Smooth muscle cell (in vitro differentiated cells): ENCODE data around the gene IGHMBP2. TPM values are rescaled to one million over a fixed set of nuclear protein-coding genes. Genes with fewer than 3 reads are reported as not detected.
A peak's percentile ranks its signal among the peaks of the same experiment; 100 is the strongest.

Experiments used
- DNase-seq: peaks from one replicate; lab custom pipeline; 2025; ENCODE audit not compliant: unreplicated experiment; lab: John Stamatoyannopoulos, UW
- H2AFZ ChIP-seq: fragments of 200-600 bp; sonication (generic); 2 replicates; pipeline ENCODE4 v1.6.0; 2016; ENCODE audit warnings: antibody characterized with exemption, low read depth, mild to moderate bottlenecking
- H3F3A ChIP-seq: fragments of 200-600 bp; sonication (generic); 2 replicates; pipeline ENCODE4 v1.6.0; 2017; ENCODE audit warnings: antibody characterized with exemption, low read depth
- H3K27ac ChIP-seq: fragments of 200-600 bp; sonication (generic); 2 replicates; pipeline ENCODE4 v1.5.1; 2016; ENCODE audit warnings: low read depth, mild to moderate bottlenecking
- H3K27me3 ChIP-seq: fragments of 200-600 bp; sonication (generic); 2 replicates; pipeline ENCODE4 v1.6.1; 2016; ENCODE audit warnings: low read depth, mild to moderate bottlenecking
- H3K36me3 ChIP-seq: fragments of 200-600 bp; sonication (generic); 2 replicates; pipeline ENCODE4 v1.5.1; 2016; ENCODE audit warnings: low read depth
- H3K4me1 ChIP-seq: fragments of 200-600 bp; sonication (generic); 2 replicates; pipeline ENCODE4 v1.5.1; 2016; ENCODE audit warnings: low read depth
- H3K4me2 ChIP-seq: fragments of 200-600 bp; sonication (generic); 2 replicates; pipeline ENCODE4 v1.6.0; 2016; ENCODE audit warnings: mild to moderate bottlenecking
- H3K4me3 ChIP-seq: fragments of 200-600 bp; sonication (generic); 2 replicates; pipeline ENCODE4 v1.5.1; 2016; ENCODE audit warnings: mild to moderate bottlenecking
- H3K79me2 ChIP-seq: fragments of 200-600 bp; sonication (generic); 2 replicates; pipeline ENCODE4 v1.6.0; 2016; ENCODE audit warnings: low read depth, mild to moderate bottlenecking
- H3K9ac ChIP-seq: fragments of 200-600 bp; sonication (generic); 2 replicates; pipeline ENCODE4 v1.6.0; 2016; ENCODE audit warnings: low read depth
- H3K9me3 ChIP-seq: fragments of 200-600 bp; sonication (generic); replicated peaks from 2 replicates; pipeline ENCODE4 v1.5.1; 2016; ENCODE audit warnings: low read depth
- H4K20me1 ChIP-seq: fragments of 200-600 bp; sonication (generic); 2 replicates; pipeline ENCODE4 v1.6.0; 2016; ENCODE audit warnings: low read depth
- WGBS: methylation state at CpG from one replicate; pipeline ENCODE4 v1.1.7; 2016; ENCODE audit warnings: low lambda C conversion rate; 5-methylcytosine and 5-hydroxymethylcytosine counted together
- polyA plus RNA-seq: library from polyadenylated mRNA; unstranded; fragments of >200 nt; fragmentation: Nextera tagmentation; extraction: Ambion mirVana; gene quantifications from 2 replicates; pipeline ENCODE4 v1.2.1, GENCODE V29; 2016
- total RNA-seq: library from RNA; depleted of rRNA; stranded (reverse); fragments of >200 nt; gene quantifications from 2 replicates; pipeline ENCODE4 v1.2.3, GENCODE V29; 2014
- TF ChIP-seq, protein P1 (sequence below): fragments of 200-600 bp; sonication (generic); IDR thresholded peaks from 2 replicates; pipeline ENCODE4 v1.5.1; 2017; ENCODE audit warnings: borderline replicate concordance, mild to moderate bottlenecking, antibody characterized with exemption; ENCODE audit not compliant: insufficient read depth, poor library complexity, severe bottlenecking

The IGHMBP2 gene
- total and polyA plus RNA-seq, 2 experiments from 2014 or later: 12.1 to 13.3 TPM

DNA sequence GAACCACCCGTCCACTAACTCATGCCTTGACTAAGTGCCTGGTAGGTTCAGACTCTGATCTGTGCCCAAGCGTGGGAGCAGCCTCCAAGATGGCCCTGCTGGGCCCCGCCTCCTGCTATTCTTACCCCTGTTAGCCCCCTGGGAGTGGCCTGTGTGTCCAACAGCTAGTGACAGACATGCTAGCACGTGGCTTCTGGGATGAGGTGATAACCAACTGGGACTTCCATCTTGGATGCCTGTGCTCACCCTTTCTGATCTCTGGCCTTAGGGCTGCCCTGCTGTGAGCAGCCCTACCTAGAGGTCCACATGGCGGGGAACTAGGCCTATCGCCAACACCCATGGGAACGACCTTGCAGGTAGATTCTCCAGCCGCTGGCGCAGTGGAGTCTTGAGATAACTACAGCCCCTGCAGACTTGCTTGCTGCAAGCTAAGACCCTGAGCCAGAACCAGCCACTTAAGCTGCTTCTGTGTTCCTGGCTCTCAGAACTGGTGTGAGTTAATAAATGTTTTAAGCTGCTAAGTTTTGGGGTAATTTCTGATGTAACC is 2.8 kb upstream of the IGHMBP2 start:
- Histone ChIP-seq H3K4me3 (no peak overlapping the region), H3F3A (no peaks in the 10 kb centered on the region), H3K4me1 (peaks cover 10% of the 10 kb centered on the region), H3K9me3 (no peaks in the 10 kb centered on the region), H3K27ac (no peak overlapping the region), H4K20me1 (peaks cover 5% of the 10 kb centered on the region), H3K36me3 (peaks cover 4% of the 10 kb centered on the region), H3K4me2 (no peak overlapping the region), H3K27me3 (no peaks in the 10 kb centered on the region), H2AFZ (no peak overlapping the region), H3K9ac (no peak overlapping the region), H3K79me2 (peaks cover 44% of the 10 kb centered on the region)
- WGBS: 97% methylated on average over 9 of the region's 9 CpGs
- TF ChIP-seq, protein P1, sequence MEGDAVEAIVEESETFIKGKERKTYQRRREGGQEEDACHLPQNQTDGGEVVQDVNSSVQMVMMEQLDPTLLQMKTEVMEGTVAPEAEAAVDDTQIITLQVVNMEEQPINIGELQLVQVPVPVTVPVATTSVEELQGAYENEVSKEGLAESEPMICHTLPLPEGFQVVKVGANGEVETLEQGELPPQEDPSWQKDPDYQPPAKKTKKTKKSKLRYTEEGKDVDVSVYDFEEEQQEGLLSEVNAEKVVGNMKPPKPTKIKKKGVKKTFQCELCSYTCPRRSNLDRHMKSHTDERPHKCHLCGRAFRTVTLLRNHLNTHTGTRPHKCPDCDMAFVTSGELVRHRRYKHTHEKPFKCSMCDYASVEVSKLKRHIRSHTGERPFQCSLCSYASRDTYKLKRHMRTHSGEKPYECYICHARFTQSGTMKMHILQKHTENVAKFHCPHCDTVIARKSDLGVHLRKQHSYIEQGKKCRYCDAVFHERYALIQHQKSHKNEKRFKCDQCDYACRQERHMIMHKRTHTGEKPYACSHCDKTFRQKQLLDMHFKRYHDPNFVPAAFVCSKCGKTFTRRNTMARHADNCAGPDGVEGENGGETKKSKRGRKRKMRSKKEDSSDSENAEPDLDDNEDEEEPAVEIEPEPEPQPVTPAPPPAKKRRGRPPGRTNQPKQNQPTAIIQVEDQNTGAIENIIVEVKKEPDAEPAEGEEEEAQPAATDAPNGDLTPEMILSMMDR: no peak
- DNase-seq: no peak

DNA sequence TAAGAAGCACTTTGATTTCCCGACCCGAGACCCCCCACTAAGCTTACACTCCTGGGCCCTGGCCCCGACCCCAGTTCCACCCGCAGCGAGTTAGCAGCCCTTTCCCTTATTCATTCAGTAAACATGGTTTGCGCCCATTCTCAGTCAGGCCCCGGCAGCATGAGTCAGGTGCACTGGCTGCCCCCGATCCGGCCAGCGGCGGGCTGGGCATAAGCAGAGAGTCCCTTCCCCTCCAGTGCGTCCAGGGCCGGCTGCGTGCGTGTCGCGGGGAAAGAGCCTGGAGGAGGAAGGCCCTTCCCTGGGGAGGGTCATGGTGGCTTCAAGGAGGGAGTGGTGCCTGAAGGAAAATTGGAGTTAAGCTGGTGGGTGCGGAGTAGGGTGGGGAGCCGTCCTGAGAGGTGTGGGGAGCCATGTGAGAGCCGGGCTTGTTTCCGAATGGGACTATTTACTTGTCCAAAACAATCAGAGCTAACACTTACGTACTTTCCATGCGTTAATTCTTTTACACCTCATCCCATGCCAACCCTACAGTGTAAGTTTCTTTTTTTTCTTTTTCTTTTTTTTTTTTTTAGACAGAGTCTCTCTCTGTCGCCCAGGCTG is 657 bp downstream of the IGHMBP2 start:
- Histone ChIP-seq H3K4me2 (peak overlapping the region; percentile 98), H2AFZ (peak overlapping the region; percentile 99), H3F3A (no peaks in the 10 kb centered on the region), H3K27ac (peak overlapping the region; percentile 69), H3K4me3 (peak overlapping the region; percentile 100), H3K36me3 (peaks cover 4% of the 10 kb centered on the region), H3K9me3 (no peaks in the 10 kb centered on the region), H4K20me1 (peaks cover 8% of the 10 kb centered on the region), H3K4me1 (peaks cover 10% of the 10 kb centered on the region), H3K27me3 (no peaks in the 10 kb centered on the region), H3K79me2 (peaks cover 49% of the 10 kb centered on the region), H3K9ac (peak overlapping the region; percentile 91)
- DNase-seq: peak; percentile 37
- WGBS: 4% methylated on average over 24 of the region's 24 CpGs
- TF ChIP-seq, protein P1: no peak

DNA sequence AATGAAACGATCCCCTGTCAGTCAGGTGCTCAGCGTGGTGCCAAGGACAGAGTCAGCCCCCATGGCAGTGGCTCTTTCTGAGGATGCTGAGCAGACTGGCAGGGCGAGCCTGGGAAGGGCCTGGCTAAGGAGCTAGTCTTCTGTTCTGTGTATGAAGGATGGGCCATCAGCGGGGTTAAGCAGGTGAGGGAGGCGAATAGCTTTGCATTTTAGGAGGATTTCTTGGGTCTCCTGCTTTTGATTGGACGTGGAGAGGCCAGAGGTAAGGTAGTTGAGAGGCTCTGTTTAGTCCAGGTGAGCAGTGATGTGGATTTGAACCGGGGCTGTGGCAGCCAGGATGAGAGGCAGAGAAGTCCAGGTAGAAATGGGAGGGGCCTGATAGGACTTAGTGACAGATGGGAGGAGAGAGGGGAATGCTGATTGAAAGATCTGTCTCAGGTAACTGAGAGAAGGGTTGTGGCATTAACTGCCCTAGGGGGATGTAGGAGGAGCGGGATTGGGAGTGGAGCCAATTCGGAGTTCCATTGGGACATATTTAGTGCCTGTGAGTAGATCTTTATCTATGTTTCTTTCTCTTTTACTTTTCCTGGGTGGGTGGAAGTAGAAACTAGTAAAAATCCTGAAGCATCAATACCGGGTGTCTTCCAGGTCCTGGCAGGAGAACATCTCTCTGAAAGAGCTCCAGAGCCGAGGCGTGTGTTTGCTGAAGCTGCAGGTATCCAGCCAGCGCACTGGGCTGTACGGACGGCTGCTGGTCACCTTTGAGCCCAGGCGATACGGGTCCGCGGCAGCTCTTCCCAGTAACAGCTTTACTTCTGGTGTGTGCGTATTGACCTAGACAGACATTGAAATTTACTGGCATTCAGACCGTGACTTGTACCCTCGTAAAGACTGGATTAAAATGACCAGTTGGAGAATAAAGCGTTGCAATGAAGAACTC is 2.0 kb downstream of the IGHMBP2 start:
- Histone ChIP-seq H3K27me3 (no peaks in the 10 kb centered on the region), H4K20me1 (peaks cover 8% of the 10 kb centered on the region), H3K4me1 (peaks cover 10% of the 10 kb centered on the region), H3K27ac (no peak overlapping the region), H3K4me2 (peak overlapping the region; percentile 98), H3K9ac (no peak overlapping the region), H3K4me3 (peak overlapping the region; percentile 100), H3K36me3 (no peaks in the 10 kb centered on the region), H3K79me2 (peaks cover 49% of the 10 kb centered on the region), H2AFZ (no peak overlapping the region), H3F3A (no peaks in the 10 kb centered on the region), H3K9me3 (no peaks in the 10 kb centered on the region)
- WGBS: 90% methylated on average over 23 of the region's 23 CpGs
- no peak for DNase-seq
- TF ChIP-seq, protein P1: no peak
